CD14-positive monocyte (primary cell): Measurements from ENCODE around the gene MARCHF9. TPM values are rescaled to one million over a fixed set of nuclear protein-coding genes. Genes with fewer than 3 reads are reported as not detected.

Experiments used
- DNase-seq, 3 donors: peaks; one replicate each; pipeline ENCODE4 v3.0.0-alpha.2; 2011 to 2022
- H2AFZ ChIP-seq: 2 replicates; pipeline ENCODE4 v1.6.0; 2012; ENCODE audit warnings: mild to moderate bottlenecking, low read depth, low read length, inconsistent platforms; ENCODE audit not compliant: insufficient read depth, poor library complexity, severe bottlenecking
- H3K27ac ChIP-seq, 2 donors: 1 replicate in 1 of 2; 2 replicates in 1 of 2; pipeline ENCODE4 v1.5.1; 2012 to 2013; ENCODE audit warnings: low read length in 2 of 2, control low read depth in 1 of 2, inconsistent platforms in 1 of 2, low read depth in 1 of 2, mild to moderate bottlenecking in 1 of 2
- H3K27me3 ChIP-seq, 2 donors: one replicate each; pipeline versions ENCODE4 v1.6.0 to v1.6.1; 2011 to 2013; ENCODE audit warnings: low read length in 2 of 2; ENCODE audit not compliant: control insufficient read depth in 2 of 2, insufficient read depth in 2 of 2
- H3K36me3 ChIP-seq, 2 donors: replicated peaks in 1 of 2; 1 replicate in 1 of 2; 2 replicates in 1 of 2; pipeline versions ENCODE4 v1.5.1 to v1.6.1; 2012 to 2013; ENCODE audit warnings: low read length in 2 of 2, control low read depth in 1 of 2, inconsistent platforms in 1 of 2, mild to moderate bottlenecking in 1 of 2; ENCODE audit not compliant: insufficient read depth in 2 of 2, control insufficient read depth in 1 of 2
- H3K4me1 ChIP-seq, 2 donors: 1 replicate in 1 of 2; 2 replicates in 1 of 2; pipeline versions ENCODE4 v1.5.1 to v1.6.1; 2012 to 2013; ENCODE audit warnings: low read length in 2 of 2, control low read depth in 1 of 2, inconsistent platforms in 1 of 2, mild to moderate bottlenecking in 1 of 2, moderate library complexity in 1 of 2; ENCODE audit not compliant: insufficient read depth in 2 of 2, control insufficient read depth in 1 of 2
- H3K4me2 ChIP-seq: replicated peaks from 2 replicates; pipeline ENCODE3; 2012; ENCODE audit warnings: low read length, moderate library complexity, mild to moderate bottlenecking; ENCODE audit not compliant: poor library complexity, severe bottlenecking; ENCODE audit errors: extremely low read depth
- H3K4me3 ChIP-seq, 3 experiments: fragments of 200-600 bp in 1 of 3; sonication (generic) in 1 of 3; replicated peaks in 1 of 3; 1 replicate in 2 of 3; 2 replicates in 1 of 3; pipeline ENCODE4 v1.5.1; 2011 to 2013; ENCODE audit warnings: low read length in 3 of 3, mild to moderate bottlenecking in 3 of 3, control low read depth in 2 of 3, low read depth in 2 of 3, inconsistent platforms in 1 of 3, moderate library complexity in 1 of 3
- H3K79me2 ChIP-seq: 2 replicates; pipeline ENCODE4 v1.6.0; 2012; ENCODE audit warnings: mild to moderate bottlenecking, control low read depth, inconsistent platforms, low read length, moderate library complexity; ENCODE audit not compliant: insufficient read depth
- H3K9ac ChIP-seq: 2 replicates; pipeline ENCODE4 v1.6.0; 2017; ENCODE audit warnings: low read length, mild to moderate bottlenecking; ENCODE audit not compliant: insufficient read depth, poor library complexity, severe bottlenecking
- H3K9me3 ChIP-seq, 2 donors: replicated peaks in 1 of 2; 1 replicate in 1 of 2; 2 replicates in 1 of 2; pipeline versions ENCODE4 v1.5.1 to v1.6.1; 2012 to 2013; ENCODE audit warnings: low read length in 2 of 2, control low read depth in 1 of 2; ENCODE audit not compliant: control insufficient read depth in 1 of 2, insufficient read depth in 1 of 2
- H4K20me1 ChIP-seq: 2 replicates; pipeline ENCODE4 v1.6.0; 2012; ENCODE audit warnings: mild to moderate bottlenecking, low read length, control low read depth, moderate library complexity; ENCODE audit not compliant: insufficient read depth
- H3K27ac Mint-ChIP-seq, 7 donors: one replicate each; pipeline ENCODE4 v1.8.0; 2020; ENCODE audit warnings: mild to moderate bottlenecking in 7 of 7, mixed read lengths in 7 of 7, moderate library complexity in 6 of 7, inconsistent platforms in 2 of 7
- H3K27me3 Mint-ChIP-seq, 3 donors: one replicate each; pipeline ENCODE4 v1.8.0; 2021 to 2022; ENCODE audit warnings: low read depth in 3 of 3, mild to moderate bottlenecking in 3 of 3, mixed read lengths in 3 of 3, moderate library complexity in 3 of 3, inconsistent platforms in 1 of 3
- H3K36me3 Mint-ChIP-seq, 2 donors: one replicate each; pipeline ENCODE4 v1.8.0; 2020; ENCODE audit warnings: mixed read lengths in 2 of 2, inconsistent platforms in 1 of 2, mild to moderate bottlenecking in 1 of 2
- H3K4me1 Mint-ChIP-seq: one replicate; pipeline ENCODE4 v1.8.0; 2020; ENCODE audit warnings: mild to moderate bottlenecking, mixed read lengths
- H3K4me3 Mint-ChIP-seq, 2 donors: one replicate each; pipeline ENCODE4 v1.8.0; 2020; ENCODE audit warnings: mild to moderate bottlenecking in 2 of 2, mixed read lengths in 2 of 2, moderate library complexity in 1 of 2
- H3K9me3 Mint-ChIP-seq, 7 donors: one replicate each; pipeline ENCODE4 v1.8.0; 2020 to 2022; ENCODE audit warnings: mixed read lengths in 7 of 7, mild to moderate bottlenecking in 6 of 7, moderate library complexity in 6 of 7, inconsistent platforms in 2 of 7
- WGBS: methylation state at CpG from one replicate; pipeline ENCODE4 v1.1.5; 2013; ENCODE audit warnings: missing lambda C conversion rate; ENCODE audit not compliant: insufficient coverage; 5-methylcytosine and 5-hydroxymethylcytosine counted together
- intact Hi-C, 2 donors: fragments of 100-400 bp; cut with micrococcal nuclease; formaldehyde crosslinking; loops; one replicate each; pipeline versions ENCODE4 v1.15.0 to v1.15.1; 2023
- polyA plus RNA-seq, 3 donors: library from polyadenylated mRNA; depleted of rRNA in 1 of 3; unstranded in 2 of 3; stranded (reverse) in 1 of 3; fragments of 300-500 nt in 2 of 3; fragments of >200 nt in 1 of 3; fragmentation: Illumina TruSeq in 2 of 3; gene quantifications; 1 replicate in 2 of 3; 2 replicates in 1 of 3; pipeline ENCODE4 v1.2.3, GENCODE V29; 2012 to 2021
- TF ChIP-seq, protein P1 (sequence below): fragments of 200-600 bp; IDR thresholded peaks from one replicate; pipeline ENCODE4 v1.8.0; 2022; ENCODE audit warnings: antibody characterized with exemption, mild to moderate bottlenecking

The MARCHF9 gene
- polyA plus RNA-seq, 3 donors: 0.14 to 9.5 (median 0.23) TPM

DNA sequence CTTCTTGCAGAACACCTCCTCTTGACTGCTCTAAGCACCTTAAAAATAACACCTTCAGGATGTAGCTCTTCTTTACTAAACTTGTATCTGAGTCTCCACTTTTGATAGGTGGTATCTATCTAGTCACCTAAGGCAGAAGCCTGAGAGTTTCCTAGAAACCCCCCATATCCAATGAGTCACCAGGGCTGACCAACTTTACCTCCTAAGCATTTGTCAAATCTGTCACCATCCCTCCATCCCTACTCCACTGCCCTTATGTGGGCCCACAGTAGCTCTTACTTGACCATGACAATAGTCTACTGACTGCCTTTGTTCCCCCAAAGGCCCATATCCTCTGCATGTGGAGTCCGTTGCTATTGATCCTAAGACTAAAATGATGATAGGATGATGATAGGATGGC is 47.7 kb downstream of the MARCHF9 start:
- DNase-seq: no peak
- no CpG with 5 or more reads among the region's 1 CpG for WGBS
- peaks cover 6 to 8% of the 10 kb centered on the region in 2 donors for H3K4me1 ChIP-seq
- H3K36me3 ChIP-seq: peaks cover 44 to 72% of the 10 kb centered on the region in 2 donors
- TF ChIP-seq, protein P1, sequence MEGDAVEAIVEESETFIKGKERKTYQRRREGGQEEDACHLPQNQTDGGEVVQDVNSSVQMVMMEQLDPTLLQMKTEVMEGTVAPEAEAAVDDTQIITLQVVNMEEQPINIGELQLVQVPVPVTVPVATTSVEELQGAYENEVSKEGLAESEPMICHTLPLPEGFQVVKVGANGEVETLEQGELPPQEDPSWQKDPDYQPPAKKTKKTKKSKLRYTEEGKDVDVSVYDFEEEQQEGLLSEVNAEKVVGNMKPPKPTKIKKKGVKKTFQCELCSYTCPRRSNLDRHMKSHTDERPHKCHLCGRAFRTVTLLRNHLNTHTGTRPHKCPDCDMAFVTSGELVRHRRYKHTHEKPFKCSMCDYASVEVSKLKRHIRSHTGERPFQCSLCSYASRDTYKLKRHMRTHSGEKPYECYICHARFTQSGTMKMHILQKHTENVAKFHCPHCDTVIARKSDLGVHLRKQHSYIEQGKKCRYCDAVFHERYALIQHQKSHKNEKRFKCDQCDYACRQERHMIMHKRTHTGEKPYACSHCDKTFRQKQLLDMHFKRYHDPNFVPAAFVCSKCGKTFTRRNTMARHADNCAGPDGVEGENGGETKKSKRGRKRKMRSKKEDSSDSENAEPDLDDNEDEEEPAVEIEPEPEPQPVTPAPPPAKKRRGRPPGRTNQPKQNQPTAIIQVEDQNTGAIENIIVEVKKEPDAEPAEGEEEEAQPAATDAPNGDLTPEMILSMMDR: no peak
- H3K9ac ChIP-seq: no peak overlapping the region
- Mint-ChIP-seq H3K36me3 (peaks cover 53 to 54% of the 10 kb centered on the region in 2 donors), H3K27me3 (peaks cover 0 to 2% (median 0%) of the 10 kb centered on the region in 3 donors), H3K27ac (no peak overlapping the region), H3K4me1 (peaks cover 6% of the 10 kb centered on the region), H3K9me3 (peaks cover 0 to 2% (median 0%) of the 10 kb centered on the region in 7 donors), H3K4me3 (no peak overlapping the region)
- H3K27ac ChIP-seq: no peak overlapping the region
- H2AFZ ChIP-seq: no peak overlapping the region
- no peaks in the 10 kb centered on the region for H3K27me3 ChIP-seq
- no peak overlapping the region for H3K4me3 ChIP-seq
- no peaks in the 10 kb centered on the region for H4K20me1 ChIP-seq
- H3K79me2 ChIP-seq: no peaks in the 10 kb centered on the region
- intact Hi-C loops: no loop called here
- no peaks in the 10 kb centered on the region for H3K9me3 ChIP-seq
- H3K4me2 ChIP-seq: no peak overlapping the region

DNA sequence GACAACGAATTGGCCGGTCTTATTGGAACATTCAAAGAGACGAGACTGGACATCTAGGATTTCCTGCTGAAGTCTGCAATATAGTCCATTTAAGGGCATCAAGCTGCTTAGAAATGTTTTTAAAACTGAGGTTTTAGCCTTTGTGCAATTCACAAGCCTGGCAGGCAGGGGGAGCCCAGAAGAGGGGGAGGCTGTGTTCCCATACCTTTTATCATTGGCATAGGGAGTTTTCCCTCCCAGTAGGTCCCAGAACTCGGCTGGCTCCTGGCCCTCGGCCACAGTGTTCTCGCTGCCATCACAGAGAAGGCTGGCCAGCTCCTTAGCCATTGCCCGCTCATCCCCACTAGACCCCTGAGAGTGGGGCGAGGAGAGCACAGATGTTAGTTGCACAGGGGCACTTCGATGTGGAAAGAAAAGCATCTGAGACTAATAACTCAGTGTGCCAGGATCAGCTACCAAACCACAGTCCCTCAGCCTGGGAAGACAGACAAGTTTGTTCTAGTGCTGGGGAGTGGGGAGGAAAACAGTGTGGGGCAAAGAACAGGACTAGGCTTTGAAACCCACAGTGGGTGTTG is 48.5 kb downstream of the MARCHF9 start:
- Mint-ChIP-seq H3K9me3 (peaks cover 0 to 2% (median 0%) of the 10 kb centered on the region in 7 donors), H3K27ac (peak overlapping the region in 1 of 7 donors; percentile 10), H3K27me3 (peaks cover 0 to 2% (median 0%) of the 10 kb centered on the region in 3 donors), H3K36me3 (peaks cover 58 to 59% of the 10 kb centered on the region in 2 donors), H3K4me1 (no peaks in the 10 kb centered on the region), H3K4me3 (no peak overlapping the region)
- H3K4me1 ChIP-seq: peaks cover 0 to under 1% of the 10 kb centered on the region in 2 donors
- no peaks in the 10 kb centered on the region for H3K27me3 ChIP-seq
- H3K4me3 ChIP-seq: no peak overlapping the region
- no peaks in the 10 kb centered on the region for H3K79me2 ChIP-seq
- no peak overlapping the region for H3K9ac ChIP-seq
- no peak overlapping the region for H2AFZ ChIP-seq
- no peak overlapping the region for H3K4me2 ChIP-seq
- H4K20me1 ChIP-seq: no peaks in the 10 kb centered on the region
- intact Hi-C loops: no loop called here
- peaks cover 49 to 79% of the 10 kb centered on the region in 2 donors for H3K36me3 ChIP-seq
- WGBS: 84% methylated on average over 9 of the region's 9 CpGs
- no peak overlapping the region for H3K27ac ChIP-seq
- TF ChIP-seq, protein P1: peak; percentile 74
- no peaks in the 10 kb centered on the region for H3K9me3 ChIP-seq
- no peak for DNase-seq
